Adrenal gland (tissue), 12 donors: ENCODE results near the gene ZNF488. TPM values are rescaled to one million over a fixed set of nuclear protein-coding genes. Genes with fewer than 3 reads are reported as not detected.

Experiments
- DNase-seq, 7 donors: peaks; one replicate each; pipeline ENCODE4 v3.0.0-alpha.2; 2019 to 2020
- H3K27ac ChIP-seq, 5 donors: fragments of 200-600 bp; sonication (generic) in 4 of 5; 1 replicate in 3 of 5; 2 replicates in 2 of 5; pipeline versions ENCODE4 v1.5.1 to v1.8.0; 2016 to 2020; ENCODE audit warnings: mild to moderate bottlenecking in 1 of 5
- H3K27me3 ChIP-seq: fragments of 200-600 bp; 2 replicates; pipeline ENCODE4 v1.8.0; 2021
- H3K36me3 ChIP-seq, 2 donors: fragments of 200-600 bp; replicated peaks in 1 of 2; 1 replicate in 1 of 2; 2 replicates in 1 of 2; pipeline versions ENCODE4 v1.5.1 to v1.8.0; 2018 to 2022
- H3K4me1 ChIP-seq, 2 donors: fragments of 200-600 bp; replicated peaks in 1 of 2; 1 replicate in 1 of 2; 2 replicates in 1 of 2; pipeline versions ENCODE4 v1.5.1 to v1.8.0; 2018 to 2021
- H3K4me3 ChIP-seq, 4 donors: fragments of 200-600 bp; sonication (generic) in 3 of 4; one replicate each; pipeline ENCODE4 v1.5.1; 2016 to 2018
- H3K9me3 ChIP-seq, 3 donors: fragments of 200-600 bp; sonication (generic) in 1 of 3; replicated peaks in 1 of 3; 1 replicate in 2 of 3; 2 replicates in 1 of 3; pipeline versions ENCODE4 v1.5.1 to v1.8.0; 2016 to 2021
- POLR2A ChIP-seq, 2 donors: fragments of 450-650 bp; IDR thresholded peaks; one replicate each; pipeline ENCODE4 v1.6.1; 2017; ENCODE audit warnings: antibody characterized with exemption in 2 of 2, mild to moderate bottlenecking in 2 of 2, moderate library complexity in 1 of 2
- WGBS, 4 donors: extraction: QIAGEN DNeasy Blood & Tissue Kit in 2 of 4; methylation state at CpG; one replicate each; pipeline versions ENCODE4 v1.1.5 to v1.1.7; 2013 to 2017; 5-methylcytosine and 5-hydroxymethylcytosine counted together
- intact Hi-C, 2 donors: fragments of 100-400 bp; cut with DNase I; formaldehyde crosslinking; loops; one replicate each; pipeline versions ENCODE4 v1.14.1 to v1.15.0; 2022 to 2023
- polyA plus RNA-seq, 3 donors: library from polyadenylated mRNA; stranded (reverse); fragments of 200-250 nt in 2 of 3; fragments of 350-450 nt in 1 of 3; fragmentation: Illumina TruSeq in 1 of 3; extraction: RNeasy Lipid Tissue Mini Kit (QIAGEN cat#74804) in 1 of 3; gene quantifications; one replicate each; pipeline ENCODE4 v1.2.3, GENCODE V29; 2013 to 2014
- total RNA-seq, 9 donors: library from RNA; depleted of rRNA in 4 of 9; stranded (reverse); fragments of >200 nt in 4 of 9; fragments of 120-200 nt in 1 of 9; fragmentation: NEBNext Ultra II Directional in 1 of 9; extraction: Animal tissue kit (Norgen Biotek cat#: 25700) in 1 of 9; gene quantifications; one replicate each; pipeline versions ENCODE4 v1.1.0 to v1.2.4, GENCODE V29; 2013 to 2023
- TF ChIP-seq, protein P1 (sequence below), 6 experiments: fragments of 450-650 bp in 4 of 6; fragments of 200-600 bp in 2 of 6; sonication (generic) in 1 of 6; IDR thresholded peaks; 1 replicate in 5 of 6; 2 replicates in 1 of 6; pipeline versions ENCODE4 v1.5.1 to v1.8.0; 2016 to 2021; ENCODE audit warnings: antibody characterized with exemption in 6 of 6, mild to moderate bottlenecking in 2 of 6, moderate library complexity in 1 of 6
- donor health status: healthy with polysubstance abuse.
- donor health status: Bipolar disorder and iron deficiency.
- donor health status: DM: yes; HTN: yes; CAD: no.
- donor health status: DM: no; HTN: no; CAD: no.
- donor health status: DM: no; HTN: no; CAD: no.
- donor health status: DM: yes; HTN: yes; CAD: no.

ZNF488 gene
- total and polyA plus RNA-seq, 12 donors: 0.03 to 0.20 (median 0.11) TPM; not detected in 3

DNA sequence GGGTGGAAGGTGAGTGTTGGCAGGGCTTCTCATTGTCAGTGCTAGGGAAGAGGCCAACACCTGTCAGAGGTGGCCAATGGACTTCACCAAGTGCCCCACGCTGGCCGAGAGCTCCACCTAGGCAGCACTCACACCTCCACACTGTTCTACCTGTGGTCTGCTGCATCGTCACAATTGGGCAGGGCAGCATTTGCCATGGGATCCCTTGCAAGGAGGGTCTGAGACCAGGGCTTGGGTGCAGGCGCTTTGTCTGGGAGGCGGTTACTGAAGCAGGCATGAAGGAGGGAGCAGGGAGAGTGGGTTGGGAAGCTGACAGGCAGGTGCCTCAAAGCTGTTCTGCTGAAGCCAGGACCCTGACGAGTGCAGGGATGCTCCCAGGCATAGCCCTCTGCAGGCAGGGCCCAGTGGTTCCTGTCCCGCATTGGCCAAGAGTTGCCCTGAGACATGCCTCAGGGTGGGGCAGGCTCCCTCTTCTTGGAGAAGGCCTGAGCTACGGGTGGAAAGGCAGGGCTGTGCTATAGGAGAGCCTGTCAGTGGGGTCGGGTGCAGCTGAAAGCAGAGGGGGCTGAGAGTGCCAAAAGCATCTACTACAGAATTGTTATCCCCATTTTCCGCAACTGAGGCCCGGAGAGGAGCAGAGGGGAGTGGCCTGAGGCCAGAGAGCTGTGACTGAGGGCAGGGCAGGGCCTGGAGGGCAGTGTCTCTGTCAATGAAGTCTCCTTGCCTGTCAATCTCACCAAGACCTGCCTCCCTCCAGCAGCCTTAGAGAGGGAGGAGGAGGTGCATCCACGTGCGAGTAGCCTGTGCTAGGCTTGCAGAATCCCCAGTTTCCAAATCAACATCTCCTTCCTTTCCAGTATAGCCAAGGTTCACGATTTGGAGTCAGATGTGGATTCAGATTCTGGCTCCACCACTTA is 31.9 kb downstream of the ZNF488 start:
- no peaks in the 10 kb centered on the region for H3K27me3 ChIP-seq
- no peak overlapping the region for H3K27ac ChIP-seq
- no peaks in the 10 kb centered on the region for H3K36me3 ChIP-seq
- 84 to 87% (median 85%) methylated on average over 9 to 14 of the region's 14 CpGs for WGBS, 4 donors
- H3K4me3 ChIP-seq: no peak overlapping the region
- no peak for TF ChIP-seq POLR2A (IDR thresholded peaks at IDR 0.05)
- TF ChIP-seq, protein P1, sequence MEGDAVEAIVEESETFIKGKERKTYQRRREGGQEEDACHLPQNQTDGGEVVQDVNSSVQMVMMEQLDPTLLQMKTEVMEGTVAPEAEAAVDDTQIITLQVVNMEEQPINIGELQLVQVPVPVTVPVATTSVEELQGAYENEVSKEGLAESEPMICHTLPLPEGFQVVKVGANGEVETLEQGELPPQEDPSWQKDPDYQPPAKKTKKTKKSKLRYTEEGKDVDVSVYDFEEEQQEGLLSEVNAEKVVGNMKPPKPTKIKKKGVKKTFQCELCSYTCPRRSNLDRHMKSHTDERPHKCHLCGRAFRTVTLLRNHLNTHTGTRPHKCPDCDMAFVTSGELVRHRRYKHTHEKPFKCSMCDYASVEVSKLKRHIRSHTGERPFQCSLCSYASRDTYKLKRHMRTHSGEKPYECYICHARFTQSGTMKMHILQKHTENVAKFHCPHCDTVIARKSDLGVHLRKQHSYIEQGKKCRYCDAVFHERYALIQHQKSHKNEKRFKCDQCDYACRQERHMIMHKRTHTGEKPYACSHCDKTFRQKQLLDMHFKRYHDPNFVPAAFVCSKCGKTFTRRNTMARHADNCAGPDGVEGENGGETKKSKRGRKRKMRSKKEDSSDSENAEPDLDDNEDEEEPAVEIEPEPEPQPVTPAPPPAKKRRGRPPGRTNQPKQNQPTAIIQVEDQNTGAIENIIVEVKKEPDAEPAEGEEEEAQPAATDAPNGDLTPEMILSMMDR (IDR thresholded peaks at IDR 0.05): no peak
- H3K9me3 ChIP-seq: no peaks in the 10 kb centered on the region
- intact Hi-C loops: no loop called here
- no peaks in the 10 kb centered on the region for H3K4me1 ChIP-seq
- DNase-seq: no peak

DNA sequence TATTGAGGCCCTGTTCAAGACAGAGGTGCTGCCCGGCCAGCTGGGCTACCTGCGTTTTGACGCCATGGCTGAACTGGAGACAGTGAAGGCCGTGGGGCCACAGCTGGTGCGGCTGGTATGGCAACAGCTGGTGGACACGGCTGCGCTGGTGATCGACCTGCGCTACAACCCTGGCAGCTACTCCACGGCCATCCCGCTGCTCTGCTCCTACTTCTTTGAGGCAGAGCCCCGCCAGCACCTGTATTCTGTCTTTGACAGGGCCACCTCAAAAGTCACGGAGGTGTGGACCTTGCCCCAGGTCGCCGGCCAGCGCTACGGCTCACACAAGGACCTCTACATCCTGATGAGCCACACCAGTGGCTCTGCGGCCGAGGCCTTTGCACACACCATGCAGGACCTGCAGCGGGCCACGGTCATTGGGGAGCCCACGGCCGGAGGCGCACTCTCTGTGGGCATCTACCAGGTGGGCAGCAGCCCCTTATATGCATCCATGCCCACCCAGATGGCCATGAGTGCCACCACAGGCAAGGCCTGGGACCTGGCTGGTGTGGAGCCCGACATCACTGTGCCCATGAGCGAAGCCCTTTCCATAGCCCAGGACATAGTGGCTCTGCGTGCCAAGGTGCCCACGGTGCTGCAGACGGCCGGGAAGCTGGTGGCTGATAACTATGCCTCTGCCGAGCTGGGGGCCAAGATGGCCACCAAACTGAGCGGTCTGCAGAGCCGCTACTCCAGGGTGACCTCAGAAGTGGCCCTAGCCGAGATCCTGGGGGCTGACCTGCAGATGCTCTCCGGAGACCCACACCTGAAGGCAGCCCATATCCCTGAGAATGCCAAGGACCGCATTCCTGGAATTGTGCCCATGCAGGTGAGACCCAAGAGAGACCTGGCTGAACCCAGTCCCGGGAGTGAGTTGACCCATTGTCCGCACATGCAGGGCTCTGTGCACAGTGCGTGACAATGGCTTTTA is 33.1 kb downstream of the ZNF488 start:
- no peak for DNase-seq
- no peak overlapping the region for H3K4me3 ChIP-seq
- intact Hi-C loops: no loop called here
- 92 to 97% (median 94%) methylated on average over 6 to 39 of the region's 39 CpGs for WGBS, 4 donors
- TF ChIP-seq, protein P1 (IDR thresholded peaks at IDR 0.05): no peak
- TF ChIP-seq POLR2A (IDR thresholded peaks at IDR 0.05): no peak
- H3K4me1 ChIP-seq: no peaks in the 10 kb centered on the region
- H3K9me3 ChIP-seq: no peaks in the 10 kb centered on the region
- no peaks in the 10 kb centered on the region for H3K27me3 ChIP-seq
- no peaks in the 10 kb centered on the region for H3K36me3 ChIP-seq
- H3K27ac ChIP-seq: no peak overlapping the region

DNA sequence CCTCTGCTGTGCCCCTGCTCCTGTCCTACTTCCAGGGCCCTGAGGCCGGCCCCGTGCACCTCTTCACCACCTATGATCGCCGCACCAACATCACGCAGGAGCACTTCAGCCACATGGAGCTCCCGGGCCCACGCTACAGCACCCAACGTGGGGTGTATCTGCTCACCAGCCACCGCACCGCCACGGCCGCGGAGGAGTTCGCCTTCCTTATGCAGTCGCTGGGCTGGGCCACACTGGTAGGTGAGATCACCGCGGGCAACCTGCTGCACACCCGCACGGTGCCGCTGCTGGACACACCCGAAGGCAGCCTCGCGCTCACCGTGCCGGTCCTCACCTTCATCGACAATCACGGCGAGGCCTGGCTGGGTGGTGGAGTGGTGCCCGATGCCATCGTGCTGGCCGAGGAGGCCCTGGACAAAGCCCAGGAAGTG is 34.1 kb downstream of the ZNF488 start:
- intact Hi-C loops: no loop called here
- Histone ChIP-seq H3K27me3 (no peaks in the 10 kb centered on the region), H3K27ac (no peak overlapping the region), H3K4me1 (no peaks in the 10 kb centered on the region), H3K4me3 (no peak overlapping the region), H3K36me3 (no peaks in the 10 kb centered on the region), H3K9me3 (no peaks in the 10 kb centered on the region)
- 95 to 98% (median 96%) methylated on average over 13 to 31 of the region's 31 CpGs for WGBS, 4 donors
- TF ChIP-seq POLR2A (IDR thresholded peaks at IDR 0.05): no peak
- TF ChIP-seq, protein P1 (IDR thresholded peaks at IDR 0.05): no peak
- DNase-seq: no peak

- 96% methylated on average over 14 to 22 of the region's 22 CpGs; no CpG with 5 or more reads in 1 of the 4 donors for WGBS, 4 donors
Measured at GRCh38 chr10:47349516-47349915, 34.6 kb downstream of the ZNF488 start.

More at GRCh38 chr10:47349516-47349915, 34.6 kb downstream of the ZNF488 start:
- intact Hi-C loops: no loop called here
- Histone ChIP-seq H3K27ac (no peak overlapping the region), H3K27me3 (no peaks in the 10 kb centered on the region), H3K4me3 (no peak overlapping the region), H3K9me3 (no peaks in the 10 kb centered on the region), H3K36me3 (no peaks in the 10 kb centered on the region), H3K4me1 (no peaks in the 10 kb centered on the region)
- DNase-seq: no peak
- TF ChIP-seq POLR2A (IDR thresholded peaks at IDR 0.05): no peak
- TF ChIP-seq, protein P1 (IDR thresholded peaks at IDR 0.05): no peak
